BLaER1 treated with 17β-estradiol and CSF1 and Interleukin-3, amounts not matched to agents 10 nM and 100 nM (cell line): ENCODE measurements around the gene VMAC.
"Not testable (repeated sequence)": the region's sequence is repeated elsewhere in the genome, so short reads cannot be mapped to it uniquely, and the experiment has no call there.

Experiments used
- H3K27ac ChIP-seq, 11 experiments: shearing (Covaris generic); formaldehyde crosslinking; 2 replicates each; pipeline ENCODE4 v1.8.1; 2022
- H3K27me3 ChIP-seq, 11 experiments: shearing (Covaris generic); formaldehyde crosslinking; 2 replicates each; pipeline ENCODE4 v1.8.1; 2022
- H3K36me3 ChIP-seq, 11 experiments: shearing (Covaris generic); formaldehyde crosslinking; 2 replicates each; pipeline ENCODE4 v1.8.1; 2022
- H3K4me1 ChIP-seq, 10 experiments: shearing (Covaris generic); formaldehyde crosslinking; 2 replicates each; pipeline ENCODE4 v1.8.1; 2022
- H3K4me2 ChIP-seq, 11 experiments: shearing (Covaris generic); formaldehyde crosslinking; 2 replicates each; pipeline ENCODE4 v1.8.1; 2022
- H3K4me3 ChIP-seq, 10 experiments: shearing (Covaris generic); formaldehyde crosslinking; 2 replicates each; pipeline ENCODE4 v1.8.1; 2022
- H3K9ac ChIP-seq, 11 experiments: shearing (Covaris generic); formaldehyde crosslinking; 2 replicates each; pipeline ENCODE4 v1.8.1; 2022
- H3K9me3 ChIP-seq, 11 experiments: shearing (Covaris generic); formaldehyde crosslinking; replicated peaks in 1 of 11; 2 replicates each; pipeline ENCODE4 v1.8.1; 2022
- H4K20me1 ChIP-seq, 11 experiments: shearing (Covaris generic); formaldehyde crosslinking; 2 replicates each; pipeline ENCODE4 v1.8.1; 2022
- Cebpa-rat ChIP-seq, 11 experiments: shearing (Covaris generic); IDR thresholded peaks; 2 replicates each; pipeline ENCODE4 v1.8.1; 2022

VMAC gene

DNA sequence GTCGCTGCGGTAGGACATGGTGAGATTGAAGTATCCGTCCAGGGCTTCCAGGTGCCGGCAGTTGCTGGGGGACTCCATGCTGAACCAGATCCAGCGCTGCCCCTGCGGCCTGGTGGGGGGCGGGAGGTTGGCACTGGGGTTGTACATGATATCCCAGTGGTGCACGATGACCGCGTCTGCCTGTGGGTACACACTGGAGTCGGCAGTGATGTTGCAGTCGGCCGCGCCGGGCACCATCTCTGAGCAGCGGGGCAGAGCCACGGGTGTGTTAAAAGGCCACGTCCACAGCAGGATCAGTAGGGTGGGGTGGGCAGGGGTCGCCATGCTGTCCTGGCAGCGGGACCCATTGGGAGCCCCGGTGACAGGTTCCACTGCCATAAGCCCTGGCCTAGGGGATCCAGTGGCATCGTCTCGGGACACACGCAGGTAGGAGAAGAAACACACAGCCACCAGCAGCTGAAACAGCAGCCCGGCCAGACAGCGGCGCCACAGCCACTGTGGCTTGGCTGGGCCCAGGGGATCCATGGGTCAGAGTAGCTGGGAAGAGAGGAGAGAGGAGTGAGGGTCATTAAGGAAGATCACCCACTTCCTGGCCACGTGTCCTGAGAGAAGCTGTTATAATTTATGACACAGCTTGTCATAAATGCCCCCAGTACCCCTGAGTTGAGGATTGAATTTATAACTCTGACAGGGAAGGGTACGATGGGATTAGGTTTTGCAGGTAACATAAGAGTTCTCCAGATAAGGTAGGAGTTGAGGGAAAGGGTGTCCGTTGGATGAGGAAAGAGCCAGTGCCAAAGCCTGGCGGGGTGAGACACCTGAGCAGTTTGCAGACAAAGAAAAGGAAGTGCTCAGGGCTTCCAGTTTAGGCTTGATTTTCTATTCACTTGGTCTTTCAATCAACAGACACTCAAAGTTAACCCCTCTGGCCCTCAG, 37.2 kb upstream of the VMAC start:
- Histone ChIP-seq H3K9me3 (no peaks in the 10 kb centered on the region), H4K20me1 (no peaks in the 10 kb centered on the region), H3K36me3 (no peaks in the 10 kb centered on the region), H3K4me3 (no peak overlapping the region), H3K9ac (no peak overlapping the region), H3K4me2 (no peak overlapping the region), H3K4me1 (peaks cover 0 to 9% (median 0%) of the 10 kb centered on the region in 10 experiments; a peak in 4 of 20 replicates), H3K27me3 (no peaks in the 10 kb centered on the region), H3K27ac (no peak overlapping the region)
- TF ChIP-seq Cebpa-rat (IDR thresholded peaks at IDR 0.05): no peak

DNA sequence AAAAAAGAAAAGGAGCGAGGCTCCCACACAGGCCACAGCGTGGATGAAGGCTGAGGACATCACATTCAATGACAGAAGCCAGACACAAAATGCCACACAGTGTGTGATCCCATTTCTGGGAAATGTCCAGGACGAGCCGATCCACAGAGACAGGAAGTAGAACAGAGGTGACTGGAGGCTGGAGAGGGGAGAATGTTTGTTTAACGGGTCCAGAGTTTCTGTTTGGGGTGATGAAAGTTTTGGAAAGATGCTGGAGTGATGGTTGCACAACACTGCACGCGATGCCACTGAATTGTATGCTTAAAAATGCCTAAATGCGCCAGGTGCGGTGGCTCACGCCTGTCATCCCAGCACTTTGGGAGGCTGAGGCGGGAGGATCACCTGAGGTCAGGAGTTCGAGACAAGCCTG, 33.7 kb upstream of the VMAC start:
- Histone ChIP-seq H3K4me1 (peaks cover 0 to 8% (median 0%) of the 10 kb centered on the region in 10 experiments; a peak in 1 of 20 replicates), H3K27me3 (no peaks in the 10 kb centered on the region), H3K9ac (no peak overlapping the region), H4K20me1 (no peaks in the 10 kb centered on the region), H3K27ac (no peak overlapping the region), H3K4me3 (no peak overlapping the region), H3K4me2 (no peak overlapping the region), H3K36me3 (no peaks in the 10 kb centered on the region), H3K9me3 (no peaks in the 10 kb centered on the region)
- TF ChIP-seq Cebpa-rat (IDR thresholded peaks at IDR 0.05): no peak

DNA sequence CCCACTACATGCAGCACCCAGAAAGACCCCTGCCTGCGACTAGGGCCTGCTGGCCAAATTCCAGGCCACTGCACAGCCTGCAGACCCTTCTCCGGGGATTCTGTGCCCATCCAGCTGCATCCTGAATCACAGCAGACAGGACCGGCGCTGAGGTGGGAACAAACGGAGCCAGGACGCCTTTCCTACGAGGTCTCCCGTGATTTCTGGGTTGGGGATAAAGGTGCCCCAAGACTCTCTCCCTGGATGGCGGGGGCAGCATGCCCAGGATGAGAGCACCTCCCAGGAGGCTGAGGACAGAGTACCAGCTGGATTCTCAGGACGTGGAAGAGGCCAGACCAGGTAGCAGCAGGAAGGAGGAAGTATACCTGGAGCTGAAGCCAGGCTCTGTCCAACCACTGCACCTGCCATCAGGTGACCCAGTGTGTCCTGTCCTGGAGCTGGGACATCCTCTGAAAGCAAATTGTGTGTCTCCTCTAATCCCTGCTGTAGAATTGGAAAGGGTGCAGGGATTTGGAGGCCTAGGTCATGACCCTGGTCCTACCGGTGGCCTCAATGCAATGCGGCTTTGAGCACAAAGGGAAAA, 31.0 kb upstream of the VMAC start:
- no peaks in the 10 kb centered on the region for H3K9me3 ChIP-seq
- H3K4me2 ChIP-seq: no peak overlapping the region
- no peak overlapping the region for H3K4me3 ChIP-seq

DNA sequence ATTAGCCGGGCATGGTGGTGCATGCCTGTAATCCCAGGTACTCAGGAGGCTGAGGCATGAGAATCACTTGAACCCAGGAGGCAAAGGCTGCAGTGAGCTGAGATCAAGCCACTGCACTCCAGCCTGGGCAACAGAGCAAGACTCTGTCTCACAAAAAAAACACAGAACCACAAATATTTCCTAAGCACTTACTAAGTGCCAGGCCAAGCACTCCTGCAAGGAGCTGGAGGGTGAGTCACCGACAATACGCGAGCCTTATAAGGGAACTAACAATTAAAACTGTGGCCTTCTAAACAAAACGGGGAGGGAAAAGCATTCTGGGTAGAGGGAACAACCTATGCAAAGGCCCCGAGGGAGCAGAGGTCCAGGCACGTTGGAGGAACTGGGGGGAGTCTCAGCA, 30.2 kb upstream of the VMAC start:
- H3K4me1 ChIP-seq, H3K27me3 ChIP-seq, H3K4me3 ChIP-seq, H4K20me1 ChIP-seq, H3K9me3 ChIP-seq, H3K36me3 ChIP-seq, H3K27ac ChIP-seq, H3K9ac ChIP-seq, H3K4me2 ChIP-seq: not testable (repeated sequence)

More for the DNA sequence above, 31.0 kb upstream of the VMAC start:
- no peak for TF ChIP-seq Cebpa-rat (IDR thresholded peaks at IDR 0.05)
- Histone ChIP-seq H3K36me3 (no peaks in the 10 kb centered on the region), H3K27me3 (no peaks in the 10 kb centered on the region), H3K9ac (no peak overlapping the region), H4K20me1 (no peaks in the 10 kb centered on the region; a peak in 1 of 22 replicates), H3K4me1 (peaks cover 0 to 8% (median 0%) of the 10 kb centered on the region in 10 experiments; a peak in 3 of 20 replicates), H3K27ac (no peak overlapping the region)

DNA sequence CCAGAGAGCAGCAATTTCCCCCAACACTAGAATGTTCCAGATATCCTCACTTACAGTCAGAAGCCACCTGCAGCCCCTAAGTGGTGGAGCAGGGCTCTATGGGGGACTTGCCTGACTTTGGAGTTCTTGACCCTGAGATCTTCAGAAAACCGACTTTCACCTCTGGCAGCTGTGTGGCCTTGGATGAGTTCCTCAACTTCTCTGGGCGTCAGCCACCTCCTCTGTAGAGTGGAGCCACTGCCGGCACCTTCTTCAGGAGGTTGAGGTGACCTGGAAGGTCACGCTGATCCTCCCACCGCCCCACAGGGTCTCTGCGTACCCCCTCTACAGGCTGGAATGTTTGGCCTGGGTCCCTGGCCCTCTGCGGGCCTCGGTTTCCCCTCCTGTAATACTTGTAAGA, 27.2 kb upstream of the VMAC start:
- no peaks in the 10 kb centered on the region; a peak in 1 of 22 replicates for H4K20me1 ChIP-seq
- no peak for TF ChIP-seq Cebpa-rat (IDR thresholded peaks at IDR 0.05)
- H3K27ac ChIP-seq: no peak overlapping the region
- peaks cover 4 to 20% (median 10%) of the 10 kb centered on the region in 10 experiments; a peak in 13 of 20 replicates for H3K4me1 ChIP-seq
- no peak overlapping the region for H3K4me3 ChIP-seq
- H3K36me3 ChIP-seq: no peaks in the 10 kb centered on the region
- no peaks in the 10 kb centered on the region for H3K27me3 ChIP-seq
- H3K4me2 ChIP-seq: no peak overlapping the region
- H3K9me3 ChIP-seq: no peaks in the 10 kb centered on the region
- no peak overlapping the region for H3K9ac ChIP-seq

DNA sequence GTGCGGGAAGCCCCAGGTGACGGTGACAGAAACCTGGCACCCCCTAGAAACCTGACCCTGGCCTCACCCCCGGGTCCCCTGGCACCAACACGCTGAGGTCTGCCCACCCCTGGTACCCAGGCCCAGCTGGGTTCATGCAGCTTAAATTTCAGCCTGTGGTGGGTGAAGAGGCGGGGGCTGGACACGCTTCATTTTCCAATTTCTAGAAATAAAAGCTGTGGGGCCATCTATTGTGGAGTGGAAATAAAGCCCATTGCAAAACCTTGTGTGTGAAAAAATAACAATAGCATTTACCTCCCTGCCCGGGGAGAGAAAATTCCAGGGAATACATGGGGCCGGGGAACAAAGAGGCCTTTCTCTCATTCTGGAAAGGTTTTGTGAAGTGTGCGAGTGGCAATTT, 26.8 kb upstream of the VMAC start:
- H3K4me2 ChIP-seq: 0 out of 22 replicates have a peak overlapping the region, but pooled peaks of 1 of the 11 experiments have one; percentile 5
- H3K36me3 ChIP-seq: no peaks in the 10 kb centered on the region
- no peaks in the 10 kb centered on the region for H3K9me3 ChIP-seq
- H3K27me3 ChIP-seq: no peaks in the 10 kb centered on the region
- H4K20me1 ChIP-seq: no peaks in the 10 kb centered on the region; a peak in 1 of 22 replicates
- no peak for TF ChIP-seq Cebpa-rat (IDR thresholded peaks at IDR 0.05)
- no peak overlapping the region for H3K9ac ChIP-seq
- no peak overlapping the region for H3K27ac ChIP-seq
- no peak overlapping the region for H3K4me3 ChIP-seq
- peaks cover 4 to 20% (median 10%) of the 10 kb centered on the region in 10 experiments; a peak in 13 of 20 replicates for H3K4me1 ChIP-seq

DNA sequence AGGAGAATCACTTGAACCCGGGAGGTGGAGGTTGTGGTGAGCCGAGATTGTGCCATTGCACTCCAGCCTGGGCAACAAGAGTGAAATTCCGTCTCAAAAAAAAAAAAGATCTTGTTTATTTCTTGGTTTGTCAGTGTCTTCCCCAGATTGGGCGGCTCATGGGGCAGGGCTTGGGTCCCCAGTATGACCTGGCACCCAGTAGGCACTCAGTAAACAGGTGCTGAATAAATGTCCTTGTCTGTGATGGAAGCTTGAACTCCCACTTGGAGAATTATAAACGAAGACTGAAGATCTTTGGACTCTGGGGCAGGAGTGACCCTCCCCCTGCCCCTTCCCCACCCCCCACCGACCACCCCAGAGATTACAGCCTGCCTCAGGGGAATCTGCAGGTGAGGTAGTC, 24.5 kb upstream of the VMAC start:
- no peak overlapping the region for H3K27ac ChIP-seq
- TF ChIP-seq Cebpa-rat (IDR thresholded peaks at IDR 0.05): no peak

DNA sequence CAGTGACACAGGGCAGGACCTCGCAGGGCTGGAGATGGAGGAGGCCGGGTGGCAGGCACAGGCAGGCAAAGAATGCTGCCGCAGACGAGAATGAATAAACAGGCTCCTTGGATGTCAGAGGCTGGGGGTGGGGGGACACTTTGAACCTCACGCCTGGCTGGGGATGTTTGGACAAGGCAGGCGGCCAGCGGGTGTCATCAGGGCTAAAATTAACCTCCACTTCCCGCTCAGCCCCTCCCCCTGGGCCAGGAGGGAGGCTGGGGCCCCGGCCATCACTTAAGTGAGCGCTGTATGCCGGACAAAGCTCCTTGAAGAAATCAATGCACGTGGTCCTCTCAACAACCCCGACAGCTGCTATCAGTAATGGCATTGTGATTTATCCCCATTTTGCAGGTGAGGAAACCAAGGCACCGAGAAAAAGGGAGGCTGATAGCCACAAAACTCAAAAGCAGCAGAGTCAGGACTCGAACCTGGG, 24.0 kb upstream of the VMAC start:
- Histone ChIP-seq H4K20me1 (no peaks in the 10 kb centered on the region; a peak in 1 of 22 replicates), H3K4me2 (peak overlapping the region; percentile 19 to 49 (median 40); a peak in 11 of 22 replicates), H3K4me1 (peaks cover 5 to 22% (median 13%) of the 10 kb centered on the region in 10 experiments; a peak in 16 of 20 replicates), H3K36me3 (no peaks in the 10 kb centered on the region), H3K9ac (no peak overlapping the region), H3K4me3 (no peak overlapping the region), H3K9me3 (no peaks in the 10 kb centered on the region), H3K27ac (no peak overlapping the region), H3K27me3 (no peaks in the 10 kb centered on the region)
- TF ChIP-seq Cebpa-rat (IDR thresholded peaks at IDR 0.05): no peak

More for the DNA sequence above, 24.5 kb upstream of the VMAC start:
- Histone ChIP-seq H4K20me1 (no peaks in the 10 kb centered on the region; a peak in 1 of 22 replicates), H3K9me3 (no peaks in the 10 kb centered on the region), H3K9ac (no peak overlapping the region), H3K4me1 (peaks cover 5 to 22% (median 13%) of the 10 kb centered on the region in 10 experiments; a peak in 16 of 20 replicates), H3K4me2 (peak overlapping the region in 2 of 11 experiments; percentile 27 to 40; a peak in 1 of 22 replicates), H3K36me3 (no peaks in the 10 kb centered on the region), H3K4me3 (no peak overlapping the region), H3K27me3 (no peaks in the 10 kb centered on the region)

DNA sequence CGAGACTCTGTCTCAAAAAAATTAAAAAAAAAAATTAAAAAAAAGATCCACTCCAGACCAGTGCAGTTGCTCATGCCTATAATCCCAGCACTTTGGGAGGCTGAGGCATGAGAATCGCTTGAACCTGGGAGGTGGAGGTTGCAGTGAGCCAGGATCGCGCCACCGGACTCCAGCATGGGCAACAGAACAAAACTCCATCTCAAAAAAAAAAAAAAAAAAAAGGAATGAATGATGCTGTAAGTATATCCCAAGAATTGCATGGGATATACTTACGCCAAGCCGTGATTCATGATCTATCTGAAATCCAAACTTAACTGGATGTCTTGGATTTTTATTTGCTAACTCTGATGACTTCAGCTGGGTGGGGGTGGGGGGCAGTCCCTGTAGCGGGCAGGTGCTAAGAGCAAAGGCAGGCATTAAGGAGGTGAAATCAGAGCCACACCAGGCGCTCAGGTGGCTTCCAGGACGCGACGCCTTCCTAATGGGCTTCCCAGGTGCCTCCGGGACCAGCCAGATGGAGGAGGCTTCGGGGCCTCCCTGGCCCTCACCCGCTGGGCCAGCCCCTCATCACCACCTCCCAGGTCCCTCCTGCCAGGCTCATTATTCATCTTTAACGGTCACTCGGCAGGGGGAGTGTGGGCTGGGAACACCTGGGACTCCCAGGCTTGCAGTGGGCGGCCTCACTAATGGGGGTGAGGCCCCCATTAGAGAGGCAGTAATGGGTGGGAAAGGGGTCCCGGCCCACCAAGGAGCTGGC, 23.0 kb upstream of the VMAC start:
- Histone ChIP-seq H3K27ac (no peak overlapping the region), H3K36me3 (no peaks in the 10 kb centered on the region), H3K9ac (no peak overlapping the region), H3K9me3 (no peaks in the 10 kb centered on the region), H3K27me3 (no peaks in the 10 kb centered on the region), H3K4me3 (no peak overlapping the region), H3K4me1 (peaks cover 5 to 22% (median 13%) of the 10 kb centered on the region in 10 experiments; a peak in 16 of 20 replicates), H3K4me2 (no peak overlapping the region), H4K20me1 (no peaks in the 10 kb centered on the region; a peak in 1 of 22 replicates)
- no peak for TF ChIP-seq Cebpa-rat (IDR thresholded peaks at IDR 0.05)
